Neutrophil (primary cell): Measurements from ENCODE around the gene ATXN1.

Experiments
- H3K27ac ChIP-seq: fragments of 200-600 bp; sonication (generic); 2 replicates; pipeline ENCODE4 v1.5.1; 2016; ENCODE audit warnings: mild to moderate bottlenecking, moderate library complexity
- H3K27me3 ChIP-seq: fragments of 200-600 bp; sonication (generic); 2 replicates; pipeline ENCODE4 v1.6.0; 2016; ENCODE audit warnings: mild to moderate bottlenecking
- H3K36me3 ChIP-seq: fragments of 200-600 bp; sonication (generic); 2 replicates; pipeline ENCODE4 v1.5.1; 2017
- H3K4me1 ChIP-seq, 2 experiments: fragments of 200-600 bp in 1 of 2; sonication (generic) in 1 of 2; 1 replicate in 1 of 2; 2 replicates in 1 of 2; pipeline versions ENCODE4 v1.5.1 to v1.6.1; 2013 to 2016; ENCODE audit warnings: low read depth in 1 of 2, low read length in 1 of 2, mild to moderate bottlenecking in 1 of 2, moderate library complexity in 1 of 2; ENCODE audit not compliant: control insufficient read depth in 1 of 2, insufficient read depth in 1 of 2
- H3K4me3 ChIP-seq, 2 experiments: fragments of 200-600 bp in 1 of 2; sonication (generic) in 1 of 2; 1 replicate in 1 of 2; 2 replicates in 1 of 2; pipeline ENCODE4 v1.5.1; 2013 to 2016; ENCODE audit warnings: low read depth in 1 of 2, low read length in 1 of 2, mild to moderate bottlenecking in 1 of 2, moderate library complexity in 1 of 2
- H3K9me3 ChIP-seq: fragments of 200-600 bp; sonication (generic); 2 replicates; pipeline ENCODE4 v1.5.1; 2016
- CTCF ChIP-seq: fragments of 200-600 bp; sonication (generic); IDR thresholded peaks from 2 replicates; pipeline ENCODE4 v1.5.1; 2016; ENCODE audit warnings: antibody characterized with exemption

Gene ATXN1

GRCh38 chr6:16737925-16738324, 23.3 kb downstream of the ATXN1 start:
- Histone ChIP-seq H3K27me3 (no peaks in the 10 kb centered on the region), H3K9me3 (no peaks in the 10 kb centered on the region), H3K27ac (no peak overlapping the region), H3K4me1 (peaks cover 19 to 21% of the 10 kb centered on the region in 2 experiments), H3K36me3 (peaks cover 19% of the 10 kb centered on the region), H3K4me3 (no peak overlapping the region)
- no peak for TF ChIP-seq CTCF

DNA sequence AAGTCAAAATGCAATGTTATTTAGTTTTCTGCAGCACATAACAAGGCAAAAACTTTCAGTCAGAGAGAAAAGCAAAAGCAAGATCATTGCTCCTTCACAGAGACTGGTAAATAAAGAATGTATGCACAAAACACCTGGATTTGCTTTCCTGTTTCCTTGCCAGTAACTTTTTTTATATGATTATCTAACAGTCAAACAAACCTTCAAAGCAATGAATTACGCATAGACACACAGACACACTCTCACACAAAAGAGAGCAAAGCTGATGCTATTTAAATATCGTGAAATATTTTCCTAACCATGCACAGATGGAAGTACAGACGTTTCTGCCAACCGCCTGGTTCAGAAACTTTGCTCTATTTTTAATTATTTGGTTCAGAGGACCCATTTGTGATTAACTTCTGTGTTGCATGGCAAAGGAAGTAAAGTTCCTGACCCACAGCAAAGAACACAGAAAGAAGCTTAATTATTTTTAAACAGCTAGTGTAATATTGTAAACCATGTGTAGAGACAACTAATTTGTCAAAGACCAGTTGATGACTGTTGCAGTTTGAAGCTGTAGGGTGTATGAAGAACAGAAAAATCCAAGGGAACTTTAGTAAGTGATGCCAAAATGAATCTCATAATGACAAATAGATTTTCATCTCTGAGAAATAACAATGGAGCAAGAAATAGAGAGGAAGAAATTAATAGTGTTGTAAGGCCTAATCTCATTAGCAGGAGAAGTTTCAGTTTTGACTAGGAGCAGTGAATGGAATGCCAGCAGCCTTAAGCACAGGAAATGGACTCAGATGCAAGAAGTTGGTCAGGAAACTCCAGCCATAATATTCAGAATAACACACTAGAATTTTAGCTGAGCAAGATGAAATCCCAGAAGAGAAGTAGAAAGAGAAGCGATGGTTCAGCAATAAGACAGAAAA, 24.1 kb downstream of the ATXN1 start:
- H3K36me3 ChIP-seq, result peaks cover 19% of the 10 kb centered on the region
- no peak for TF ChIP-seq CTCF
- H3K27me3 ChIP-seq, result no peaks in the 10 kb centered on the region
- H3K4me3 ChIP-seq, result no peak overlapping the region
- H3K9me3 ChIP-seq, result no peaks in the 10 kb centered on the region
- peaks cover 19 to 21% of the 10 kb centered on the region in 2 experiments for H3K4me1 ChIP-seq
- peak overlapping the region; percentile 15 for H3K27ac ChIP-seq

DNA sequence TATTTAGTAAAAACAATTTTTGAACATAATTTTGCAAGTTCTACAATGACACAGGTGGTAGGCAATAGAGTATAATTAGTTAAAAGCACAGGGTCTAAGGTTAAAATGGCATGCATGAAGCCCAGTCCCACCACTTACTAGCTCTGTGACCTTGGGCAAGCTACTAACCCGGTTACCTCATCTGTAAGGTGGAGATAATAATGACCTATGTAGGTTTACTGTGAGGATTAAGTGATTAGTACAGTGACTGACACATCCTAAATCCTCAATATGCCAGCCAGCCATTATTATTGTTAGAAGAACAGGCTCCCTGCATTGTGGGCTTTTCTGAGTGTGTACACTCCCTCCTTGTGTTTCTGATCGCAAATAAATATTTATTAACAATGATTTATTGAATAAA, 26.2 kb downstream of the ATXN1 start:
- Histone ChIP-seq H3K9me3 (no peaks in the 10 kb centered on the region), H3K4me3 (no peak overlapping the region), H3K4me1 (peaks cover 32% of the 10 kb centered on the region in 2 experiments), H3K27ac (no peak overlapping the region), H3K36me3 (peaks cover 15% of the 10 kb centered on the region), H3K27me3 (no peaks in the 10 kb centered on the region)
- TF ChIP-seq CTCF, result no peak

GRCh38 chr6:16733085-16733484, 28.2 kb downstream of the ATXN1 start:
- H3K4me3 ChIP-seq, result no peak overlapping the region
- peaks cover 4% of the 10 kb centered on the region for H3K36me3 ChIP-seq
- no peak for TF ChIP-seq CTCF
- peaks cover 41 to 46% of the 10 kb centered on the region in 2 experiments for H3K4me1 ChIP-seq
- no peak overlapping the region for H3K27ac ChIP-seq
- no peaks in the 10 kb centered on the region for H3K9me3 ChIP-seq
- H3K27me3 ChIP-seq, result no peaks in the 10 kb centered on the region

GRCh38 chr6:16731478-16732051, 29.7 kb downstream of the ATXN1 start:
- Histone ChIP-seq H3K36me3 (peaks cover 4% of the 10 kb centered on the region), H3K9me3 (no peaks in the 10 kb centered on the region), H3K4me1 (peaks cover 51 to 52% of the 10 kb centered on the region in 2 experiments), H3K4me3 (no peak overlapping the region), H3K27me3 (no peaks in the 10 kb centered on the region), H3K27ac (peak overlapping the region; percentile 23)
- no peak for TF ChIP-seq CTCF
